HG03045 (cell line): ENCODE data around the gene NUDCD3.

Experiments
- ATAC-seq: cut with Tn5 transposase; IDR thresholded peaks from one replicate; pipeline ENCODE4 v1.9.1; 2021; ENCODE audit warnings: mild to moderate bottlenecking, moderate library complexity; ENCODE audit not compliant: unreplicated experiment

The NUDCD3 gene

GRCh38 chr7:44385434-44386138 lies 104.9 kb downstream of the NUDCD3 start:
- no peak for ATAC-seq

DNA sequence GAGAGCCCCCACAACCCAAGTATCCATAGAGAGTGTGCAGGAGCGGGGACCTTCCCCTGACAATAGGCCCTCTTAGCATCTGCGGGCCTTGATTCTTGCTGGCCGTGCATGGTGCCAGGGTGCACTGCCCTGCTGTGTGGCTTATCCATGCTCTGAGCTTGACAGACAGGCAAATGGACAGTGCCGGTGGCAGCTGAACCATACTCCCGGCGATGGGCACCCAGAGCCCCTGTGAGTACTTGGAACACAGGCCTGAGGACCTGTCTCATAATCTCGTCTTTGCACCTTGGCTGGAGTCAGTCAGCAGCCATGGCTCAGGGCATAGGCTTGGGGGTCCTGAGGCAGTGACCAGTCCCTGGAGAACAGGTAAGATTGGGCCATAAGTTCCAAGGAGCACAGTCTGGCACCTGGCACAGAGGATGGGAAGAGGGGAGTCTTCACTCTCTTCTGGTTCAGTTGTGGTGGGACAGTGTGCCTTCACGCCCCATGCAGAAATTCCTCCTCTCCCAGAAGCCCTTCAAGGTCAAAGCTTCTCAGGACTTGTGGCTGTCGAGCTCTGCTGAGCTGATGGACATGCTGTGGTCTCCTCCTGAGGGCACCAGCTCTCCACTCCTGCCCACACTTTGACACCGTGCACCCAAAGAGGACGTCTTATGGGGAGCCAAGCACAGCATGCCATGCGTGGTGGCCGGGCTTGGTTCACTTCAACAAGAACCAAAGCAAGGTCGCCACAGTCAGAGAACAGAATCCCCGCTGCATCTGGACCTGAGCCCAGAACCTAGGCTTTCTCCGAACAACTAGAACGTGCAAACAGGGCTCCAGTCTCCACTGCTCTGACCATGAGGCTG lies 105.6 kb downstream of the NUDCD3 start:
- ATAC-seq: no peak

DNA sequence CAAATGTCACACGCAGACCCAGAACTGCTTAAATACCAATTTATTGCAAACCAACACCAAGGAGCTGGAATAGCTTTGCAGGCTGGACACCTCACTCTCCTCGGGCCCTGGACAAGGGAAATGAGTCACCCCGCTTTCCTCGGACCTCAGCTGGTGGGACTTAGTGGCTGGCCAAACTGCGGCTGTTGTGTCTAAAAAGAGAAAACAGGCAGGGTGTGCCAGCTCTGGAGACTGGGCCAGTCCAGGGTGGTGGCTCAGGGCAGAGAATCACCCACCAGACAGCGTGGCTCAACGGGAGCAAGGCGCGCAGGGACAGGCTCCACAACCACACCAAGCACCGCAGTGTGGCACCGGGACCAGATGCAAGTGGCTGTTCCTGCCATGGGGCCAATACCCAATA lies 106.9 kb downstream of the NUDCD3 start:
- ATAC-seq: no peak

GRCh38 chr7:44382459-44383265 lies 107.8 kb downstream of the NUDCD3 start:
- no peak for ATAC-seq

DNA sequence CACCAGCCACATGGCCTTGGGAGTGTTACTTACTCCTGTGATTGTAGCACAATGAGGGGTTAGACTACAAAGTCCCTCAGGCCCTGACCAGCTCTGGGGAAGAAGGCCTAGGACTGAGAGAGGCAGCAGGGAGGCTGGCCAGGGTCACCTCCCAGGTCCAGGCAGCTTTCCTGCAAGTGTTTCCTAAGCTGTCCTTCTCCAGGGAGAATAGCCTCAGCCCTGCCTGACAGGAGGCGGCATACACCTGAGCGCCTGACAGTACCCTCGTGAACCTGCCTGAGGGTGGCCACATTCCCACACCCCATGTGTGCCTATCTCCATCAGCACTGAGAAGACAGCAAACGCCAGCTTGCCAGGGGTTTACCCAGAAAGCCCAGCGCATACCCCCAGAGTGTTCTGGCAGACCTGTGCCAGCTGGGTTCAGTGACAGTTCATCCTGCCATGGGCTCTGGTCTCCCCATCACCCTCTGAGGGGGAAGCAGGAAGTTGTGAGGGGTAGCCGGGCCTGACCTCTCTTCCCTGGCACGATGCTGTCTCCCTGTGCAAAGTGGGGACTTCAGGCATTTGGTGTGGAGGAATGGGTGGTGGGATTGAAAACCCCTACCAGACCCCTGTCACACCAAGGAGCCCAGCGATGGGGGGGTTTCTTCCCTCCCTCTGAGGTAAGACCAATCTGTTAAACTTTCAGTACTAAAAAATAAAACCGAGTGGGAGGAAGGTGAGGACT lies 108.8 kb downstream of the NUDCD3 start:
- ATAC-seq: no peak

- ATAC-seq: no peak
Measured at GRCh38 chr7:44380831-44381493, 109.5 kb downstream of the NUDCD3 start.

GRCh38 chr7:44380189-44380830 lies 110.1 kb downstream of the NUDCD3 start:
- no peak for ATAC-seq

DNA sequence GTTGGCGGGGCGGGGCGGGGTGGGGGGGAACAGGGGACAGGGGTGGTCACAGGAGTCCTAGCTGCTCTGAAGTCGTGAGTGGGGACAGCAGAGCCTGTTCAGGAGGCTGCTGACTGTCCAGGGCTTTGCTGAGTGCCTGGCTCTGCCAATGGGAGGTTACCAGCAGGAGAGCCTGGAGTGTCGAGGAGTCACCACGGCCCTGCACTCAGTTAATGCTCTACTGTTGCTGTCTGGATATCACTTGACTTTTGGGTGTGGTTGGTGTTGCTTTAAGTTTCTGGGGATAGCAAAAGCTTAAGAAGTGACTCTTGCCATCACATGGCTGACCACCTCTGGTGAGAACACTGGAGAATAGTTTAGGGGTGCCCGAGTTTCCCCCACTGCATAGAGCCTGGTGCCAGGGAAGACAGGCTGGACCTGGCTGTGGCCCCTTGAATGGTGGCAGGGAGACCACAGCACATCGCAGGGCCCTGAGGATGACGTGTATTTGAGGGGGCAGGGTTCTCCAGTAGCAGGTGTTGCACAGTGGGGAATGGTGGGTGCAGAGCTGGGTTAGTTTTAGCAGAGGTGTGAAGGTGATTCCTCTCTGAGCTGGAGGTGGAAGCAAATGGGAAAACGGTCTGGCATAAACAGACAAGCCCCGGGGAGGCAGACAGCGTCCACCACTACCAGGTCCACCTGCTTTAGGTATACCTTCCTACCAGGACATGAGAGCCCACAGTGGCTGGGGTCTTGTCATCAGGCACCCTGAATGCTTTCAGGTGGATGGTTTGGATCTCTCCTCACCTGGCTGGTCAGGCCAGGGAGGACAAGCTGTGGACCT lies 110.9 kb downstream of the NUDCD3 start:
- ATAC-seq: no peak

- no peak for ATAC-seq
Measured at GRCh38 chr7:44378744-44379143, 111.7 kb downstream of the NUDCD3 start.

- peak; percentile 65 for ATAC-seq
Measured at GRCh38 chr7:44377681-44378421, 112.6 kb downstream of the NUDCD3 start.

DNA sequence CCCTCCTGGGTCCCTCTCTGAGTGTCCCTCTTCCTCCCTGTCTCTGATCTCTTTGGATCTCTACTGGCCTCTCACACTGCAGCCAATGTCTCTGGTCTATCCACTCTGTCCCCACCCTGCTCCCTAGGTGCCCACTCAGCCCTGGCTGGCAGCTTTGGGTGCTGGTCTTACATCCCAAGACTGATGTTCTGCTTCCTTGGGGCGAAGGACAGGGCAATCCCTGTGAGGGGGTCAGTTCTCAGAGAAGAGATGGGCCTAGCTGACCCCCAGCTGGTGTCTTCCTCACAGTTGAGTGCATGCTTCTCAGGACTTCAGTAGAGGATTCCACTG lies 113.4 kb downstream of the NUDCD3 start:
- ATAC-seq: no peak

DNA sequence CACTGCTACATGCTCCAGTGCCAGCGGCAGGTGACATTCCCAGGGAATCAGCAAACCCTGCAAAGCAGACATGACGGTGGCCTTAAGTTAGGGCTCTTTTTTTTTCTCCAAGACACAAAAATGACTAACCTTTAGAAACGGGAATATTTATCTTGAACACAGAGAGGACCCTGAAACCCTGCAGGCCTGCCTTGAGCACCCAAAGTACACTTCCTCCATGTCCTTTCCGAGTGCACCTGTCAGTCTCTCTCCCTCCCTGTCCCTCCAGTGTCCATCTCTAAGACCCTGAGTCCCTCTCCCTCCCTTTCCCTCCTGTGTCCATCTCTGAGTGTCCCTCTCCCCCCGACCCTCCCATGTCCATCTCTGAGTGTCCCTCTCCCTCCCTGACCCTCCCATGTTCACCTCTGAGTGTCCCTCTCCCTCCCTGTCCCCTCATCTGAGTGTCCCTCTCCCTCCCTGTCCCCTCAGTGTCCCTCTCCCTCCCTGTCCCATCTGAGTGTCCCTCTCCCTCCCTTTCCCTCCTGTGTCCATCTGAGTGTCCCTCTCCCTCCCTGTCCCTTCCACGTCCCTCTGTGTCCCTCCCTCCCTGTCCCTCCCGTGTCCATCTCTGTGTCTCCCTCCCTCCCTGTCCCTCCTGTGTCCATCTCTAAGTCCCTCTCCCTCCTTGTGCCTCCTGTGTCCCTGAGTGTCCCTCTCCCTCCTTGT lies 113.9 kb downstream of the NUDCD3 start:
- no peak for ATAC-seq

- ATAC-seq: no peak
Measured at GRCh38 chr7:44375926-44376342, 114.5 kb downstream of the NUDCD3 start.

DNA sequence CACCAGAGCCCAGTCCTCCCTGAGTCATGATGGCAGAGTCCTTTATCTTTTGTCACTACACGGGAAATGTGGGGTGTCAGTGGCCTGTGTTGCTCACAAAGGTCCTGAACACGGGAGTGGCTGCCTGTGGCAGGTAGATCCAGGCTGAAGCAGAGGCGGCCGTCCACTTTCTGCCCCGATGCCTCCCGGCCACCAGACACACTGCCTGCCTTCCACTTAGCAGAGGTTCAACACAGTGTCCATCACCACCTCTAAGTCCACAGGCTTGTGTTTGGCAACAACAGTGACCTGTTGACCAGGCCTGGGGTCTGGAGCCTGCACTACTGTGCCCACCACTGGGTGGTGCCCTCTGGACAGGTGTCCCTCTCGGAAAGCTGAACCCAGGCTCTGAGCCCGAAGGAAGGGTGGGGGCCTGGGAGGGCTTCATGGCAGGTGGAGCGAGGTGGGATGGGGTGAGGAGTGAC lies 115.2 kb downstream of the NUDCD3 start:
- ATAC-seq: no peak

DNA sequence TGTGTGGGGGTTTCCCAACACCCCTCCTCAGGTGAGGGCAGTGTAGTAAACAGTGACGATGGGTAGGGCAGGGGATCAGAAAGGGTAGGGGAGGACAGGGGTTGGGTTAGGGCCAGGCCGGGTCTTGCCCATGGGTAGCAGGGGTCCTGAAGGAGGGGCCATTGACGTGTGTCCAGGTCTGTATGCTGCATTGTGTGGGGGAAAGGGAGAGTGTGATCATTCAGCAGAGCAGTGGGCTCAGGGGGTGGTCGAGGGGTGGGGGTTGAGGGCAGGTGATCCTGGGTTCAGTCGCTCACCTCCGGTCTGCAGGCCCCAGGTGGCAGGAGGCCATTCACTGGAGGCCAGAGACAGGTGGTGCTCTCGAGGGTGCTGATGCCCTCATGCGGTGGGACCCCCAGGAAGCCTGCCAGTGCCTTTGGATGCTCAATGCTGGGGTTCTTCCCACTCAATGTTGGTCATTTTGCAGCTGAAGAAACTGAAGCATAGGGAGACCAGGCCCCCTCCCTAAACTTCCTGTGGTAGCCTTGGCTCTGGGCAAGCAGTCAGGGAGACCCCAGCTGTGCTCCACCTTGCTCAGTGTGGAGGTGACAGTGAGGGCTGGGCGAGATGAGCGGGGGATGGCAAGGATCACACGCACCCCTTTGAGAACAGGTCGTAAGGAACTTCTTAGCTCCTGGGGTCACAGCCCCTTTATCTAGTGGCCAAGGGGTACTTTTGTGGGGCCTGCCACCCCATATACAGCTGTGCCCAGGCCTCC lies 116.3 kb downstream of the NUDCD3 start:
- ATAC-seq: no peak

- no peak for ATAC-seq
Measured at GRCh38 chr7:44373418-44373740, 117.1 kb downstream of the NUDCD3 start.
